Inflammatory macrophage treated with lipopolysaccharide for 1 hour (primary cell): Measurements from ENCODE around the gene FCAMR.

Source experiments
- DNase-seq, 2 donors: peaks; one replicate each; pipeline ENCODE4 v3.0.0-alpha.2; 2020 to 2022

FCAMR gene

GRCh38 chr1:206955476-206956451, 14.5 kb downstream of the FCAMR start:
- peak; percentile 41 to 67 for DNase-seq

GRCh38 chr1:206954459-206955342, 15.6 kb downstream of the FCAMR start:
- DNase-seq = no peak

- DNase-seq = no peak
These were observed 16.6 kb downstream of the FCAMR start for GRCh38 chr1:206953626-206954025.

GRCh38 chr1:206953126-206953525, 17.1 kb downstream of the FCAMR start:
- no peak for DNase-seq

GRCh38 chr1:206952171-206952570, 18.1 kb downstream of the FCAMR start:
- DNase-seq = peak; percentile 65 to 88

- DNase-seq = no peak
These were observed 18.8 kb downstream of the FCAMR start for GRCh38 chr1:206951318-206952100.

- no peak for DNase-seq
These were observed 20.6 kb downstream of the FCAMR start for GRCh38 chr1:206949641-206950040.

- DNase-seq = peak; percentile 85 to 98
These were observed 21.1 kb downstream of the FCAMR start for GRCh38 chr1:206949208-206949607.

- peak; percentile 62 to 64 for DNase-seq
These were observed 23.0 kb downstream of the FCAMR start for GRCh38 chr1:206947255-206947654.

GRCh38 chr1:206946261-206946660, 24.0 kb downstream of the FCAMR start, which contains the start of gene PIGR:
Gene PIGR (minus strand): TSS chr1:206946466. CDS start chr1:206940531, 5,935 bp downstream.
- no peak for DNase-seq

GRCh38 chr1:206945779-206946178, 24.5 kb downstream of the FCAMR start:
- no peak for DNase-seq

GRCh38 chr1:206944703-206945102, 25.6 kb downstream of the FCAMR start:
- DNase-seq = no peak

- no peak for DNase-seq
These were observed 28.4 kb downstream of the FCAMR start for GRCh38 chr1:206941766-206942418.

GRCh38 chr1:206940588-206940936, 29.7 kb downstream of the FCAMR start:
- DNase-seq = no peak

GRCh38 chr1:206939841-206940587, 30.2 kb downstream of the FCAMR start:
- no peak for DNase-seq

GRCh38 chr1:206939131-206939530, 31.1 kb downstream of the FCAMR start:
- no peak for DNase-seq

- DNase-seq = no peak
These were observed 32.8 kb downstream of the FCAMR start for GRCh38 chr1:206937425-206937824.

- peak; percentile 52 to 75 for DNase-seq
These were observed 34.7 kb downstream of the FCAMR start for GRCh38 chr1:206935491-206936067.

GRCh38 chr1:206933333-206933945, 36.8 kb downstream of the FCAMR start:
- peak; percentile 59 to 80 for DNase-seq

GRCh38 chr1:206932177-206932576, 38.1 kb downstream of the FCAMR start:
- DNase-seq = peak; percentile 70 to 94
